A673 (cell line): ENCODE results near the gene DNMT3L. TPM values are rescaled to one million over a fixed set of nuclear protein-coding genes. Genes with fewer than 3 reads are reported as not detected.

Experiments
- BruUV-seq: library from RNA; stranded (reverse); fragments of 400-500 nt; replicated peaks from 2 replicates; lab custom pipeline; 2021; lab: Mats Ljungman, UMichigan
- CTCF ChIA-PET: fragments of 300-600 bp; sonication (Branson Sonifier 250); formaldehyde crosslinking; loops from one replicate; lab custom pipeline; 2022; ENCODE audit warnings: antibody characterized with exemption; lab: Charles Lee
- POLR2A ChIA-PET: fragments of 300-600 bp; sonication (Branson Sonifier 250); formaldehyde crosslinking; loops from one replicate; lab custom pipeline; 2022; ENCODE audit warnings: antibody characterized with exemption; ENCODE audit not compliant: low non-redundant PET; lab: Charles Lee
- DNase-seq: peaks from one replicate; pipeline ENCODE4 v3.0.0-alpha.2; 2015; ENCODE audit warnings: low spot score
- H3K27ac ChIP-seq: fragments of 200-600 bp; sonication (generic); 2 replicates; pipeline ENCODE4 v1.5.1; 2016; ENCODE audit warnings: mixed run types, low read depth, mild to moderate bottlenecking, mixed read lengths, antibody characterized with exemption, low read length; ENCODE audit not compliant: poor library complexity, severe bottlenecking
- H3K27me3 ChIP-seq: fragments of 200-600 bp; sonication (generic); replicated peaks from 2 replicates; pipeline ENCODE4 v1.6.1; 2017; ENCODE audit warnings: mixed run types, low read depth, mild to moderate bottlenecking, mixed read lengths, antibody characterized with exemption, low read length; ENCODE audit not compliant: insufficient read depth, poor library complexity
- H3K36me3 ChIP-seq: fragments of 200-600 bp; sonication (generic); 2 replicates; pipeline ENCODE4 v1.6.1; 2016; ENCODE audit warnings: mixed run types, mild to moderate bottlenecking, mixed read lengths, antibody characterized with exemption, low read length; ENCODE audit not compliant: insufficient read depth, poor library complexity, severe bottlenecking
- H3K4me1 ChIP-seq: fragments of 200-600 bp; sonication (generic); 2 replicates; pipeline ENCODE4 v1.6.1; 2017; ENCODE audit warnings: mixed run types, mild to moderate bottlenecking, mixed read lengths, antibody characterized with exemption, low read length; ENCODE audit not compliant: insufficient read depth, poor library complexity, severe bottlenecking
- H3K4me3 ChIP-seq: fragments of 200-600 bp; sonication (generic); 2 replicates; pipeline ENCODE4 v1.5.1; 2016; ENCODE audit warnings: low read depth, mixed run types, mild to moderate bottlenecking, mixed read lengths, low read length; ENCODE audit not compliant: poor library complexity, severe bottlenecking
- H3K9me3 ChIP-seq: fragments of 200-600 bp; sonication (generic); 2 replicates; pipeline ENCODE4 v1.6.1; 2016; ENCODE audit warnings: mixed run types, low read depth, mild to moderate bottlenecking, mixed read lengths, antibody characterized with exemption, low read length; ENCODE audit not compliant: poor library complexity, severe bottlenecking
- EZH2 ChIP-seq: fragments of 200-600 bp; sonication (generic); IDR thresholded peaks from 2 replicates; pipeline ENCODE4 v1.6.1; 2017; ENCODE audit warnings: borderline replicate concordance, low read depth, mild to moderate bottlenecking, mixed read lengths, antibody characterized with exemption, low read length; ENCODE audit not compliant: poor library complexity, severe bottlenecking
- intact Hi-C: fragments of 100-400 bp; cut with micrococcal nuclease; formaldehyde crosslinking; loops from one replicate; pipeline ENCODE4 v1.10.0; 2022; ENCODE audit not compliant: unreplicated experiment
- total RNA-seq: library from RNA; stranded (reverse); gene quantifications from 2 replicates; pipeline ENCODE4 v1.2.3, GENCODE V29; 2021
- TF ChIP-seq, protein P1 (sequence below): fragments of 300-800, 200-600 bp; sonication (generic); conservative IDR thresholded peaks from 2 replicates; pipeline ENCODE4 v1.5.1; 2017; ENCODE audit warnings: low read depth, mild to moderate bottlenecking, antibody characterized with exemption, low read length, moderate library complexity, mixed read lengths

Gene DNMT3L
- total RNA-seq, 1 experiment from 2014 or later = not detected

DNA sequence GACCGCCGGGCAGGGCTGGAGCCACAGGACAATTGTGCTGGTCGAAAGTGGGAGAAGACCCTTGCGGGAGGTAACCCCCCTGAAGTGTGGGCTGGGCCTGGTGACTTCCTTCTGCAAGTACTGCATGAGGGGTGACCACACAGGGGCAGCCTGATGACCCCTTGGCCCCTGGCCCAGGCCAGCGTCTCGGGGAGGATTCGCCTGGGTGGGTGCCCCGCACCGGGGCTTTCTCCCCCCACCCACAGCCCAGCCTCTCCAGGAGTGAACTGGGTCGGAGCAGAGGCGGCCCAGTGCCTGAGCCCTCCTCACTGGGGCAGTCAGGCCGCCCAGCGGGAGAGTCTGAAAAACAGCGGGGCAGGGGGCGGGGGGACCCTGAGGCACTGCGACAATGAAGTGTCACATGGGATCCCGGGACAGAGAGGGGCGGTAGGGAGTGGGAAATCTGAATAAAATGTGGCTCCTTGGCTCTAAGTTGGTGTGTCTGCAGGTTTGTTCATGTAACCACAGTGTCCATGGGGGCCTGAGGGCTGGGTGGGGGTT lies 1.6 kb upstream of the DNMT3L start:
- ChIA-PET POLR2A (no interaction called here), CTCF (no interaction called here)
- no peak for DNase-seq
- intact Hi-C loops = no loop called here
- TF ChIP-seq, protein P1, sequence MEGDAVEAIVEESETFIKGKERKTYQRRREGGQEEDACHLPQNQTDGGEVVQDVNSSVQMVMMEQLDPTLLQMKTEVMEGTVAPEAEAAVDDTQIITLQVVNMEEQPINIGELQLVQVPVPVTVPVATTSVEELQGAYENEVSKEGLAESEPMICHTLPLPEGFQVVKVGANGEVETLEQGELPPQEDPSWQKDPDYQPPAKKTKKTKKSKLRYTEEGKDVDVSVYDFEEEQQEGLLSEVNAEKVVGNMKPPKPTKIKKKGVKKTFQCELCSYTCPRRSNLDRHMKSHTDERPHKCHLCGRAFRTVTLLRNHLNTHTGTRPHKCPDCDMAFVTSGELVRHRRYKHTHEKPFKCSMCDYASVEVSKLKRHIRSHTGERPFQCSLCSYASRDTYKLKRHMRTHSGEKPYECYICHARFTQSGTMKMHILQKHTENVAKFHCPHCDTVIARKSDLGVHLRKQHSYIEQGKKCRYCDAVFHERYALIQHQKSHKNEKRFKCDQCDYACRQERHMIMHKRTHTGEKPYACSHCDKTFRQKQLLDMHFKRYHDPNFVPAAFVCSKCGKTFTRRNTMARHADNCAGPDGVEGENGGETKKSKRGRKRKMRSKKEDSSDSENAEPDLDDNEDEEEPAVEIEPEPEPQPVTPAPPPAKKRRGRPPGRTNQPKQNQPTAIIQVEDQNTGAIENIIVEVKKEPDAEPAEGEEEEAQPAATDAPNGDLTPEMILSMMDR = no peak
- TF ChIP-seq EZH2 = no peak
- BruUV-seq = no TSS peak
- H3K36me3 ChIP-seq = no peaks in the 10 kb centered on the region
- no peaks in the 10 kb centered on the region for H3K9me3 ChIP-seq
- H3K27me3 ChIP-seq = no peaks in the 10 kb centered on the region
- no peaks in the 10 kb centered on the region for H3K4me1 ChIP-seq
- H3K4me3 ChIP-seq = no peak overlapping the region
- no peak overlapping the region for H3K27ac ChIP-seq

DNA sequence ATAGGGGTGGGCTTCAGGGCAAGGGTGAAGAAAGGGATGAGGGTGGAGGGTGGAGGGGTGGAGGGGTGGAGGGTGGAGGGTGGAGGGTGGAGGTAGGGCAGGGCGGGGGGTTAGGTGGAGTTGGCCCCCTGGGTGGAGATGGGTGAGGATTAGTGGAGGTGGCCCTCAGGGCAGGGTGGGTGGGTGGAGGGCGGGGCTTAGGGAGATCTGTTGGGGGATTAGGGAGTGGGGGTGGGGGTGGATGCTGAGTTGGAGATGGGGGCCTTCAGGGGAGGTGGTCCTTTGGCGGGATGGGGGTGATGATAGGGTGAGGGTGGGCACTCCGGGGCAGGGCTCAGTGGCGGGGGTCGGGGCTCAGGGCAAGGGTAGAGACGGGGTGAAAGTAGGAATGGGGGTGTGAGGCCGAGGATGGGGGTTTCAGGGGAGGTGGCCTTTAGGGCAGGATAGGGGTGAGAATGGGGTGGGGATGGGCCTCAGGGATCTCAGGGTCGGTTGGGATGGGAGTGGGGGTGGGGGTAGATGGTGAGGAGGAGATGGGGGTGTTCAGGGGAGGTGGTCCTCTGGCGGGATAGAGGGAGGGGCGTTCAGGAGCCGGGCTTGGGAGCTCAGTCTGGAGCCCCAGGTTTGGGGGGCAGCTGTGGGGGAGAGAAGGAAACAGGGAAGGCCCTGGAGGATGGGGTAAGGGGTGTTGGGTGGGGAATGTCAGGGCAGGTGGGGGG lies 800 bp upstream of the DNMT3L start:
- Histone ChIP-seq H3K9me3 (no peaks in the 10 kb centered on the region), H3K27me3 (no peaks in the 10 kb centered on the region), H3K4me1 (no peaks in the 10 kb centered on the region), H3K27ac (no peak overlapping the region), H3K36me3 (no peaks in the 10 kb centered on the region), H3K4me3 (no peak overlapping the region)
- intact Hi-C loops = no loop called here
- TF ChIP-seq EZH2 = no peak
- TF ChIP-seq, protein P1 = no peak
- BruUV-seq = no TSS peak
- ChIA-PET CTCF (no interaction called here), POLR2A (no interaction called here)
- DNase-seq = no peak

DNA sequence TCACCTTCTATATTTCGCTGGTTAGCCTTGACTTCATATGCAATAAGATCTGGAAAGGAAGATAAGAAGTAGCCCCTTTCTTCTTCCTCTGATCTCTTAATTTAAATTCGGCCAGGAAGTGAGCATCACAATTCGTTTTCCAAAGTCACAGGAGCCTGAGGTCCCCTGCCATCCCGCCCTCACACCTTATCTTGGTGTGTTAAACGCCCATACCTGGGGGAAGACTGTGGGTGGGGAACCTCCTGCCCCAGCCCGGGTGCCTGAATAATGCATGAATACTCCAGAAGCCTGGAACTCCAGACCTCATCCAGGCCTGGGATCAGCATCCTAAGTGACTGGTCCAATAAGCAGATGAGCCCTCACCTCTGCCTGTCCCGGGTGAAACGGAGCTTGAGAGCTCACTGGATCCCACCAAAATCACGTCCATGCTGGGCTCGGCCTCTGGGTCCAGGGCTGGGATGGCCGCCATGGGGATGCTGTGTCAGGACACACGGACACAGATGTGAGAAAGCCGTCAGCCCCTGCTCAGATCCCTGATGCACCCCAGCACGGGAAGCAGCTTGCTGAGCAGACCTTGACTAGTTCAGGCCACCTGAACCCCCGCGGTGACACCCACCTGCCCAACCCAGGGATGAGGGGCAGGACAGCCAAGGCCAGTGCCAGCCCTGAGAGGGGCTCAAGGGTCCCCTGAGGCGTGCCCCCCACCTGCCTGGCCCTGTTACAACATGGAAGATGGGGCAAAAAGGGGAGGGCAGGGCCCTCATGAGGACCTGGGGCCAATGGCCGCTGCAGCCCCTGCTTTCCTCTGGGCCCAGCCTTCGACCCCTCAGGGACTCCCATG lies 686 bp downstream of the DNMT3L start:
- Histone ChIP-seq H3K27me3 (no peaks in the 10 kb centered on the region), H3K27ac (no peak overlapping the region), H3K4me3 (no peak overlapping the region), H3K4me1 (no peaks in the 10 kb centered on the region), H3K9me3 (no peaks in the 10 kb centered on the region), H3K36me3 (no peaks in the 10 kb centered on the region)
- ChIA-PET CTCF (no interaction called here), POLR2A (no interaction called here)
- BruUV-seq = no TSS peak
- TF ChIP-seq, protein P1 = no peak
- TF ChIP-seq EZH2 = no peak
- no peak for DNase-seq
- intact Hi-C loops = no loop called here
